Adrenal gland (tissue), 5 donors: ENCODE data around the gene DENND11.

Source experiments
- POLR2A ChIP-seq, 2 donors: fragments of 450-650 bp; IDR thresholded peaks; one replicate each; pipeline ENCODE4 v1.6.1; 2017; ENCODE audit warnings: antibody characterized with exemption in 2 of 2, mild to moderate bottlenecking in 2 of 2, moderate library complexity in 1 of 2
- TF ChIP-seq, protein P1 (sequence below), 6 experiments: fragments of 450-650 bp in 4 of 6; fragments of 200-600 bp in 2 of 6; sonication (generic) in 1 of 6; IDR thresholded peaks; 1 replicate in 5 of 6; 2 replicates in 1 of 6; pipeline versions ENCODE4 v1.5.1 to v1.8.0; 2016 to 2021; ENCODE audit warnings: antibody characterized with exemption in 6 of 6, mild to moderate bottlenecking in 2 of 6, moderate library complexity in 1 of 6
- donor health status: DM: no; HTN: no; CAD: no.

DNA sequence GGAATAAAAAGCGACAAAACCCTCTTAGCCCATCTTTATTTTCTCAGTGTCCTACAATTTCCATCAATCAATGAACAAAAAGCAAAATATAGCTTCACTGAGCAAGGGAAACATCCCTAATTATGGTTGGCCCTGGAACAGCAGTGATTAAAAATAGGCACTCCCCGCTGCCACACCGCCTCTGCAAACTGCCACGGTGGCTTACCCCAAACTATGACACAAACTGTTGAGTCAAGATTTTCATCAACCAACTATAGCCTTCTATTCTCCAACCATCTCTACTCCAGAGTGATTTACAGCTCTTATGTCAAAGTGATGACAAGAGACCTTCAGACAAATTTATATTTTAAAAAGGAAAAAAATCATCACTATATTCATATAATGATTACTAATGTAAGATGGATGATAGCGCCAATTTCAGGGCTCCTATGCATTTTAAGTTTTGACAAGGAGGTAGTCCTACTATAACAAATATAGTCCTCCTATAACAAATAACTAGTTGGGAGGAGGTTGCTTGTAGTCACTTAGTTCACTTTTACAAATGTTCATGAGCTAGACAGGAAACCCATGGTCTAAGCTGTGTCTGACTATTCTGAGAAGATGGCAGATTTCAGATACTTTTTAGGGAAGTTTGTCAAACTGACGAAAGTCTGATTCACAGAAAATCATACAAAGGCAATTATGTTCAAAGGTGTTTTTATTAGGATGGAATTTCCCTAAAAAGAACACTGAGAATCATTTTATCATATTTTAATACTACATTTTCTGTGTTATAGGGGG, 26.3 kb downstream of the DENND11 start:
- TF ChIP-seq, protein P1, sequence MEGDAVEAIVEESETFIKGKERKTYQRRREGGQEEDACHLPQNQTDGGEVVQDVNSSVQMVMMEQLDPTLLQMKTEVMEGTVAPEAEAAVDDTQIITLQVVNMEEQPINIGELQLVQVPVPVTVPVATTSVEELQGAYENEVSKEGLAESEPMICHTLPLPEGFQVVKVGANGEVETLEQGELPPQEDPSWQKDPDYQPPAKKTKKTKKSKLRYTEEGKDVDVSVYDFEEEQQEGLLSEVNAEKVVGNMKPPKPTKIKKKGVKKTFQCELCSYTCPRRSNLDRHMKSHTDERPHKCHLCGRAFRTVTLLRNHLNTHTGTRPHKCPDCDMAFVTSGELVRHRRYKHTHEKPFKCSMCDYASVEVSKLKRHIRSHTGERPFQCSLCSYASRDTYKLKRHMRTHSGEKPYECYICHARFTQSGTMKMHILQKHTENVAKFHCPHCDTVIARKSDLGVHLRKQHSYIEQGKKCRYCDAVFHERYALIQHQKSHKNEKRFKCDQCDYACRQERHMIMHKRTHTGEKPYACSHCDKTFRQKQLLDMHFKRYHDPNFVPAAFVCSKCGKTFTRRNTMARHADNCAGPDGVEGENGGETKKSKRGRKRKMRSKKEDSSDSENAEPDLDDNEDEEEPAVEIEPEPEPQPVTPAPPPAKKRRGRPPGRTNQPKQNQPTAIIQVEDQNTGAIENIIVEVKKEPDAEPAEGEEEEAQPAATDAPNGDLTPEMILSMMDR (IDR thresholded peaks at IDR 0.05), result no peak
- no peak for TF ChIP-seq POLR2A (IDR thresholded peaks at IDR 0.05)
